HG03175 (cell line): Measurements from ENCODE around the gene C1orf174.
A peak's percentile ranks its signal among the peaks of the same experiment; 100 is the strongest.

Source experiments
- ATAC-seq: cut with Tn5 transposase; IDR thresholded peaks from one replicate; pipeline ENCODE4 v1.9.1; 2021; ENCODE audit warnings: mild to moderate bottlenecking, moderate library complexity; ENCODE audit not compliant: unreplicated experiment

C1orf174 gene

DNA sequence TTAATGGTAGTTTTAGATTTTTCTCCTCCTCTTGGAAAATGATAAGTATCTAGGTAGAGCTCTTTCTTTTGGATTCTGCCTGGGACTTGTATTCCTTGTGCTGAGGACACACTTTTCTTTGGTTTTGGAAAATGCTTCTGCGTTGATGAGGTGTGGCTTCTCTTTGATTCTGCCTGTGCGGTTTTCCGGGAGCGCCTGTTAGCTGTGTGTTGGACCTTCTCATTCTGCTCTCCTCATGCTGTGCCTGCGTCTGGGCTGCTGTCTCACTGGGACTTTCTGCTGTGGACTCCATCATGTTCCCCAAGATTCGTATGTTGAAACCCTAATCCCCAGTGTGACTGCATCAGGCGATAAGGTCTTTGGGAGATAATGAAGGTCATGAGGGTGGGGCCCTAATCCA lies 21.0 kb downstream of the C1orf174 start:
- ATAC-seq, result no peak

DNA sequence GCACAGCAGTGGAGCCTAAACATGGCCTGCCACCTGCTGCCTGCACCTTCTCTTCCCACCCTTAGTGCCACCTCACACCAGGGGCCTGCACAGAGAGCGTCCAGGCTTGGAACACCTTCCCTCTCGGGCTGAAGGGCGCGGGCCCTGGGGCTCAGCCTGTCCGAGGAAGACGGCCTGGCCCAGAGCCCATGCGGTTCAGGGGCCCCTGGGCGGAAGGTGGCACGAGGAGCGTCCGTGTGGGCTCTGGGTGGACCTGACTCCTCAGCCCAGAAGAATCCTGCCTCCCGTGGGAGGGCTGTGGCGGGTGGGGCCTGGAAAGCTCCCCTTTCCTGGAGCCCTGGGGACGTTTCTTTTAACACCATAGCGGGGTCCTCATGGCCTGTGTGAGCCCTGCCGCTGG lies 23.4 kb downstream of the C1orf174 start:
- no peak for ATAC-seq

DNA sequence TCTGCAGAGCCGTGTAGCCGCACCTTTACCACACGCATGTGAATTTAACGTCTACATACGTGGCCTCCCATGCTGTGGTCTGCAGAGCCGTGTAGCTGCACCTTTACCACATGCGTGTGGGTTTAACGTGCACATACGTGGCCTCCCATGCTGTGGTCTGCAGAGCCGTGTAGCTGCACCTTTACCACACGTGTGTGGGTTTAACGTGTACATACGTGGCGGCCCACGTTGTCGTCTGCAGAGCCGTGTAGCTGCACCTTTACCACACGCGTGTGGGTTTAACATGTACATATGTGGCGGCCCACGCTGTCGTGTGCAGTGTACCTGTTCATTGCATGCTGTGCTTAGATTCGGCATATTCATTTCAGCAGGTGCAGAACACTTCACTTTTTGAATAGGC lies 25.3 kb downstream of the C1orf174 start:
- ATAC-seq, result no peak

DNA sequence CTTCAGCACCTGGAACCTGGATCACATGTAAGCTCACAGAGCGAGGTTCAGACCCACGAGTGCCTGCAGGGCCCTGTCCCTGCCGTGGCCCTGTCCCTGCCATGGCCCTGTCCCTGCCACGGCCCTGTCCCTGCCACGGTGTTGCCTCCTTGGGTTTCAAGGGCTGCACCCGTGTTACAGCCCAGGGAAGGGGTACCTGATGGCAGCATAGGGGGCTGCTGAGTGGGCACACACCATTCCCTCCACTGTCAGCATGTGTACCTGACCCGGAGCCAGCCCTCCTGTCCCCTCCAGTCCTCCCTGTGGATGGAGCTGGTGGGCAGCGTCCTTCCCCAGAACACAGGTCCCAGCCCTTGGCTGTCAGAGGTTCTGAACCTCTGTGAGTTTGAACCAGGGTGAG lies 27.5 kb downstream of the C1orf174 start:
- ATAC-seq, result no peak

DNA sequence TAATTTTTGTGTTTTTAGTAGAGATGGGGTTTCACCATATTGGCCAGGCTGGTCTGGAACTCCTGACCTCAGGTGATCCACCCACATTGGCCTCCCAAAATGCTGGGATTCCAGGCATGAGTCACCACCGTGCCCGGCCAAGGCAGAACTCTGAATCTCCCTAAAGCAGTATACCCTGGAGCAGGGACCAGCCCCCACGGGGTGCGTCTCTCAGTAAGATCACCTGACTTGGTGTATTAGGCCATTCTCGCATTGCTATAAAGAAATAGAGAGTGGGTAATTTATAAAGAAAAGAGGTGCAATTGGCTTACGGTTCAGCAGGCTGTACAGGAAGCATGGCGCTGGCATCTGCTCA lies 28.6 kb downstream of the C1orf174 start:
- ATAC-seq, result no peak

DNA sequence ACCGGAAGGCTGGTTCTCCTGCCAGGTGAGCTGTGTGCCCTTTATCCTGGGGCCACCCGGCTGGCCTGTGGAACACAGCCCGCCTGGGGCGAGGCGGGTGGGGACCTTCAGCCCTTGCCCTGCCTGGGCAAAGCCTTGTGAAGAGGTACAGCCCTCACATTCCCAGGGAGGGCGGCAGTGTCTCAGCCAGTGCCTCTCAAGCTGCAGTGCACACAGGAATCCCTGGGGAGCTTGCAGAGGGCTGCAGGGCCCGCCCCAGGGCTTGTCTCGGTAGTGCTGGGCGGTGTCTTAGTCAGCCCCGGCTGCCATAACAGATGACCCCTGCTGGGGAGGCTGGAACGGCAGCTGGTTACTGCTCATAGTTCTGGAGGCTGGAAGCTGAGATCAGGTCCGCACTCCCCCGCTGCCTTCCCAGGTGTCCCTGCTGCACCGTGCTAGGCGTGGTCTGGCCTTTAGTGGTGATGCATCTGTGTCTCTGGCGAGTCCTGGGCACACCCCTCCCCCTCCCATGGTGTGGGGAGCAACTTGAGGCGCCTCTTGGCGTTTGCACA lies 30.2 kb downstream of the C1orf174 start:
- no peak for ATAC-seq

DNA sequence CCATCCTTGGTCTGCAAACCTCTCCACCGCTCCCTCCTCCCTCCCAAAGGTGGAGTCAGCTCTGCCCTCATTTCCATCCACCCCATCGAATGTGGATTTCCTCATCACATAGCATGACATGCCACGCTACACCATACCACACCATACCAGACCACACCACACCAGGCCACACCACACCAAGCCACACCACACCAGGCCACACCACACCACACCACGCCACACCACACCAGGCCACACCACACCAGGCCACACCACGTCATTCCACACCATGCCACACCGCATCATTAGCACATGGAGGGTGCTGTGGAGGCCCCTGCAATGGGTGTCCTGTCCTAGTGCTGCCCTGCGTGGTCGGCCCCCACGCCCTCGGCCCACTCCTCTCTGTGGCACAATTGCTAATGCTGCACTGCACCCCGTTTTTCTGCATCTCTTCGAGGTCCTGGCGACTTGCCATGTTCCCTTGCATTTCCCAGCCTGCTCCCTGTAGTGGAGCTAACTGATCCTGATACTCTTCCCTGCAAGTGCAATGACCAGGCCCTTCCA lies 31.5 kb downstream of the C1orf174 start:
- no peak for ATAC-seq

DNA sequence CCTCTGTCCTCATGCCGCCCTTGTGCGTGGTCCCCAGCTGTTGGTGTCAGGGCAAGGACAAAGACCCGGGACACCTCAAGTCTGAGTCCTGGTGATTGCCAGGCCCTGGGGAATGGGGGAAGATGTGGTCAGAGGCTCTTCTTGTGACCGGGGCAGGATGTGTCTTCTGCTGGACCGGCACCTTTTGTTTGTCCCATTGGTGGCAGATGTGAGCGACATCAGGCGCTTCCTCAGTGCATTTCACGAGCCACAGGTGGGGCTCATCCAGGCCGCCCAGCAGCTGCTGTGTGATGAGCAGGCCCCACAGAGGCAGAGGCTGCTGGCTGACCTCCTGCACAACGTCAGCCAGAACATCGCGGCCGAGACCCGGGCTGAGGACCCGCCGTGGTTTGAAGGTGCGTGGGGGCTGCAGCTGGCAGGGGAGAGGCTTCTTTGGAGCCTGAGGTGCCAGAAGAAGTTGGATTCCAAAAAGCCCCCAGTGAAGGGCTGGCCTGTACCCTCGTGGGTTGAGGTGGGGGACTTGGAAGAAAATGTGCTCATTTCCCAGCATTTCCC lies 34.4 kb downstream of the C1orf174 start:
- ATAC-seq, result no peak

DNA sequence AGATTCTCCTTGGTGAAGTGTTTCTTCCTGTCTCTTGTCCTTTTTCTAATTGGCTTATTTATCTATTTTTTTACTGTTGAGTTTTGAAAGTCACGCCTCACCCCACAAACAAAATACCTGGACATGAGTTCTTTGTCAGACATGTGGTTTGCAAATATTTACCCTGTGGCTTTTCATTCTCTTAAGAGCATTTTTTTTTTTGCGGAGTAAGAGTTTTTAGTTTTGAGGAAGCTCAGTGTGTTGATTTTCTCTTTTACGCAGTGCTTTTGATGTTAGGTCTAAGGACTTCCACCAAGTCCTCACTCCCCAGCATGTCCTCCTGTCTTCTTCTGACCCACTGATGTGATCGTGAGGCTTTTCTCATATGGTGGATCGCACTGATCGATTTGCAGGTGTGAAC lies 35.2 kb downstream of the C1orf174 start:
- ATAC-seq, result no peak

DNA sequence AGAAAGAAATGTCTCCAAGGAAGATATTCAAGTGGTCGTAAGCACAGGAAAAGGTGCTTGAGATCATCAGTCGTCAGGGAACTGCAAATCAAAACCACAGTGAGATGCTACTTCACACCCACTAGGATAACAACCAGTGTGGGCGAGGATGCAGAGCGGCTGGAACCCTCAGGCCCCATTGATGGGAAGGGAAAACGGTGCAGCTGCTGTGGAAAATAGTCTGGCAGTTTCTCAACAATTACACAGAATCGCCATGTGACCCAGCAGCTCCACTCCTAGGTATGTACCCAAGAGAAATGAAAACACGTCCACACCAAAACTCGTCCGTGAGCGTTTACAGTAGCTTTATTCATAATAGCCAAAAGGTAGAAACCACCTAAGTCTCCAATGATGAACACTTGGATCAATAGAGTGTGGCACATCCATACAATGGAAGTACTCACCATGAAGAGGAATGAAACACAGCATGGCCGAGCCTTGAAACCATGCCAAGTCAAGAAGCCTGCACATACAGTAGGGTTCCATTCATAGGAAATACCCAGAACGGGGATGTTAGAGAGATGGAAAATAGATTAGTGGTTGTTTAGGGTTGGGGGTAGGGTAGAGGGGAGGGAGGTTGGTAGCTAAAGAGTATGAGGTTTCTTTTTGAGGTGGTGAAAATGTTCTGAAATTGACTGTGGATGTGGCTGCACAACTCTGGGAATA lies 36.7 kb downstream of the C1orf174 start:
- ATAC-seq, result no peak

DNA sequence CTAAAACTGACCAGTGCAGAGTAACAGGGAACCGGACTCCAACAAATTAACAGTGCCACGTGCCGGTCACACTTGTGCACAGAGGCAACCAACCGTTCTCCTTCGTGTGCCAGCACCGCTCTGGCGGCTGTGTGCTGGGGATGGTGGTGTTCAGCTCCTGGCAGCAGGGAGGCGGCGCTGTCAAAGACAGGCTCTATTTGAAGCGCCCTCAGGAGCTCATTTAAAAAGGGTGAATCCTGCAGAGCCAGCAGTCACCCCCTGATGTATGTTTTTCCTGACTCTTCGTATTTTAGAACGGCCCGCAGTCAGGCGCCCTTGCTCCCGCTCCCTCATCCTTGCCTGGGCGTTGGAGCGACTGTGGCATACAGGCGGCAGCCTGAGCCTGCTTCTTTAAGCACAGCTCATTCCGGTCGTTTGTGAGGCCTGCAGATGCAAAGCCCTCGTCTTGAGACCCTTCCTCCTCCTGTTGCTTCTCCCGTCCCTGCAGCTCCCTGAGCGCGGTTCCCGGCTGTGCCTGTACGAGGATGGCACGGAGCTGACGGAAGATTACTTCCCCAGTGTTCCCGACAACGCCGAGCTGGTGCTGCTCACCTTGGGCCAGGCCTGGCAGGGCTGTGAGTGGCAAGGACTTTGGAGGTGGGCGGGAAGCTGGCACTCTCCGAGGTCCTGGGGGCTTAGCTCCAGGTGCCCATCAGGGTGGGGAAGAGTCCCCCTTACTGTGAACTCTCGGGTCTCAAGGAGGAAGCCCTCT lies 41.7 kb downstream of the C1orf174 start:
- ATAC-seq, result no peak

DNA sequence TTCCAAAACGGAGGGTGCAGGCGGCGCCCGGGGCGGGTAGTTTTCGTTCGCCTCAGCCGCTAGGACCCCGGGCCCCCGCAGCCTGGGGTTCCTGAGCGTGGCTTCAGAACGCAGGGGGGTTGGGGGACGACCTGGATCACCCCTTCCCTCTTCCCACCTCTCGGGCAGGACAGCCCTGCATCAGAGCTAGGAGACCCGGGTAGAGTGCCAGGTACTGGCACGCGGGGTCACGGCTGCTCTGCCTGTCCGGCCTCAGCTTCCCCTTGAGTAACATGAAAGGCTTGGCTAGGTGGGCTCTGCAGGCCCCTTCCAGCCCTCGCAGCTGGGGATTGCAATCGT lies 42.3 kb downstream of the C1orf174 start:
- ATAC-seq, result no peak

DNA sequence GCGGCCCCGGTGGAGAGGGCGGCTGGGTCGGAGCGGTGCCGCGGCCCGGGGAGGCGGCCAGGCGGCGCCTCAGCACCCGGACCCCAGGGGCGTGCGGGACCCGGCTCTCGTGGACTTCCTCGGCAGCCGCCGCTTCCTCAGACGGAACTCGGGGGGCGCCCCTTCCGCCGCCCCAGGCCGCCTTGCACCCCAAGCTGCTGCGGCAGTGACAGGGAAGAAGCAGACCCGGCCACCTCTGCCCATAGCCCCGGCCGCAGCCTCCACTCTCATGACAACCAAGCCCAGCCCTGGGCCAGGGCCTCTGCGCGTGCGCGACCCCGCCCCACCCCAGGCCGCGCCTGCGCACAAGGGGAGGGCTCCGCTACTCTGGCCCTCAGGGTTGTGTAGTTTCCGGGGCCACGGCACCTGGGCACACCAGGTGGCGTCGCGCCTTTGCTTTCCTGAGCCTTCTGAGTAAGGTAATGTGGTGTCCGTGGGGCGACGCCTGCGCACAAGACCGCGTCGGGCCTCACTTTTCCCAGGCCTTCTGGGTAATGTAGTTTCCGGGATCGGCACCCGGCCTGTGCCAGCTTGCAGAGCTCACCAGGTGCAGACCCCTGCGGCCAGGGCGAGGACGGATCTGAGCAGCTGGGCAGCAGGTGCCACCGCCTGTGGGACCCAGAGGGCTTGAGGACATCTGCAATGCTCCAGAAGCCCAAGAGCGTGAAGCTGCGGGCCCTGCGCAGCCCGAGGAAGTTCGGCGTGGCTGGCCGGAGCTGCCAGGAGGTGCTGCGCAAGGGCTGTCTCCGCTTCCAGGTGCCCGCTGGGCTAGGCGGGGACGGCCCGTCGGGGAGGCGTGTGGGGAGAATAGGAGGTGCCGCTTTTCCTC lies 42.9 kb downstream of the C1orf174 start, which contains the start of the genes CEP104 and DFFB:
Gene CEP104, minus strand, starts transcription at position 289 of the 868 bp plus-strand sequence. CDS start 4,804 bp downstream, outside the sequence.
Gene DFFB, plus strand, starts transcription at position 554 of the 868 bp plus-strand sequence. Its CDS starts 128 bp downstream, at position 682.
- peak; percentile 97 for ATAC-seq

DNA sequence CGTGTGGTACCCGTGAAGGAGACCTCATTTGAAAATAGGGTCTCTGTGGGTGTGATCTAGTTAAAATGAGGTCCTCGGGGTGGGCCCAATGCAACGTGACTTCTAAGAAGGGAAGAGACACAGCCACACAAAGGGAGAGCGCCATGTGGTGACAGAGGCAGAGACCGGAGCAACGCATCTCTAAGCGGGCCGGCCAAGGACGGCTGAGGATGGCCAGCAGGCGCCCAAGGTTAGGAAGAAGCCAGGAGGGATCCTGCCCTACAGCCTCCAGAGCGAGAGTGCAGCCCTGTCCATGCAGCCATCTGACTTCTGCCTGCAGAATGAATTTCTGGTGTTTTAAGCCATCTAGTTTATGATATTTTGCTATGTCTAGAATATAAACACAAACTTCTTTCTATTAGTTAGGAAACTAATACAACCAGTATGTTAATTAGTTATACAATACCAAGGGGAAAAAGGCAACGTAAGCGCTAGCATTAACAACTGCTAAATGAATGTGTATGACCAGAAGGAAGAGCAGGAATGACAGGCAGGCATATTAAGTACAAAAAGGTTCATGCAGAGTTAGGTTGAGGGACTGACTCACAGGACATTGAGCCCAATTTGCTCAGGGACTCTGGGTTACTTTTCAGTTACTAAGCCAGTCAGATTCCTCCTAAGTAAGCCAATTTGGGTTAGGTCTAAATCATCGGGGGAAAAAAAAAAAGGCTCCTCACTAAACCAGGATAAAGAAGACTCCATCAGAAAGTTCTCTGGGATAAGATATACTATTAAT lies 47.2 kb downstream of the C1orf174 start:
- no peak for ATAC-seq

DNA sequence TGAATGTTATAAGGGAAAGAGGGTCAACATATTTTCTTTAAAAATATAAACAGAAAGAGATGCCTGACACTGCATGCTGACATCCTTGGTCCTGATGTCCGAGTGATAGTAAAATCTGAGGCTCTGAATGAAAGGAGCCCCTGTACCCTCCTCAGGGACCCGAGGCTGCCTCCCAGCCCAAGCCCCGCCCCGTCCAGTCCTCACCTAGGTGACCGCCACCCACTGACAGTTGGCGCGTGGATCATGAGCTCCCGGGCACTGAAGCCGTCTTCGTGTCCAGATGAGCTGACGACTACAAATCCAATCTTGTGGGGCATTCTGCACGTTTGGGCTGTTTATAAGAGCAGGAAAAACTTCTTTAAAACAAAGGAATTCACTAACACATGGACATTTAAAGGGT lies 48.0 kb downstream of the C1orf174 start:
- ATAC-seq, result no peak

DNA sequence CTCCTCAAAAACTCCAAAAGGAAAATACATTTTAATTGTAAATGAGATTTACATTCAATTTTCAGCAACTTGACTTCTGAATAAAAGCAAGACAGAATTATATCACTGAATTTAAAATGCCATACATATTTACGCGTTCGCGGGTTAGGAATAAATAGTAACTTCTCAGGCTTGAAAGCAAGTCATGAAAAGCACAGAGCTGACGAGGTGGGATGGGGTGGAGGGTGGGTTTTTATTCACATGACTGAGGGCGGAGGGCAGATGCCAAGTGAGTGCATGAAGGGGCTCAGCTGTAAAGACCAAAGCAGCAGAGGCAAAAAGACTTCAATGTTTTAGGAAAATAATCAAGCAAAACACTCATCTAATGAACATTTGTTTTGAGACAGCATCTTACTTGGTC lies 48.8 kb downstream of the C1orf174 start:
- no peak for ATAC-seq

DNA sequence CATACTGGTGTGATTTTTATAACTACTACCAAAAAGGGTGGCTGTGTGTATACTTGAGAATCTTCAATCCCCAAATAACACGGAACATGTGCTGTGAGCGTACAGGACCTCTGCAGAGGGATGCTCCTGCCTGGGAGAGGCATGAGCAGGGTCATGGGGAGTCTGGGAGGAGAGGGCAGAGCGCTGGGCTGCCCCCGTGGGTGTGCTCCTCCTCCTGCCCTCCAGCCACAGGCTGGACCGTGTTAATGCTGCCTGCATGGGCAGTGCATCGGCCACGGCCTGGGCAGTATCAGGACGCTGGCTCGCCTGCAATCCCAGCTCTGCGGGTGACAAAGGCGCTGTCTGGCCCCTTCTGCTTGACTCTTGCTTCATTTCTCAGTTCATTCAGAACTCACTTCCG lies 49.2 kb downstream of the C1orf174 start:
- no peak for ATAC-seq

DNA sequence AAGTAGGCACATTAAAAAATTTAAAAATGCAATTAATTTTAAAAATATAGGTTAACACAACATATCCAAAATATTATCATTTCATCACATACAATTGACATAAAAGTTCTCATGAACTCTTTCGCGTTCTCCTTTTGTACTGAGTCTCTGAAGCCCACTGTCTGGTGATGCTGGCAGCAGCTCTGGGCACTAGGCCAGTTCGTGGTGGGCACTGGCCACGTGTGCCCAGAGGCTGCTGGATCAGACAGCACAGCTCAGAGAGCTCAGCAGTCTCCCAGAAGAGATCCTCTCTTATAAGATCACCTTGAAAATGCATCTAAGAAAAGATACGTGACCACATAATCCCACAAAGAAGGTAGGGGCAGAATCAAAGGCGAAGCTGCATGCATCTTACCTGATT lies 53.0 kb downstream of the C1orf174 start:
- no peak for ATAC-seq

DNA sequence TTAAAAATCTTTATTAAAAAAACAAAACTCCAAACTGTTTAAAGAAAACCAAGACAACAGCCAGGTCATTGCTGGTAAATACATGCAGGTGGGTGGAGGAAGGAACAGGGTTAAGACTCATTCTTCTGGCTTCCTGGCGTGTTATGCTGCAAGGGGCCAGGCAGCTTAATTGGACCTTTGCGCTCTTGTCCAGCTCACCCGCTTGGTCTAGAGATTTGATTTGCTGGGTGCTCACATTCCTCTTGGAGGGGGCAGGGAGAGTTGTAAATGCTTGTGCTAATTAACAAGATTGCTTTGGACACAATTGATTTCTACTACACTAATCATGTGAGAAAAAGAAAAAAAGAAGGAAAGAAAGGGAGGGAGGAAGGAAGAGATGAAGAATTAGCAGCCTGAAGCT lies 53.5 kb downstream of the C1orf174 start:
- ATAC-seq, result no peak

DNA sequence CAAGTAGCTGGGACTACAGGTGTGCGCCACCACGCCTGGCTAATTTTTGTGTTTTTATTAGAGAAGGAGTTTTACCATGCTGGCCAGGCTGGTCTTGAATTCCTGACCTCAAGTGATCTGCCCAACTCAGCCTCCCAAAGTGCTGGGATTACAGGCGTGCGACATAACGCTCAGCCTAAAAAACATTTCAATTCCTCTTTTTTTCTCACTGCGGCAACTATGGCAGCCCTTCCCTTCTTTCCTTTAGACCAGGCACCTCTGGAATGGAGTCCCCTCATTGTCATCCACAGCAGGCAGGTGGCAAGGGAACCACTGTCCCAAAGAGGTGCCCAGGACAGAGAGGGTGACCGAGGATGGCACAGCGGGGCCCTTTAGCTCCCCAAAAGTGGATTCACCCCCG lies 57.2 kb downstream of the C1orf174 start:
- ATAC-seq, result no peak
